H1 (cell line): ENCODE measurements around the gene NME7. TPM values are rescaled to one million over a fixed set of nuclear protein-coding genes. Genes with fewer than 3 reads are reported as not detected.

Source experiments
- CTCF ChIA-PET: fragments of 300-600 bp; sonication (Branson Sonifier 250); formaldehyde crosslinking; loops from one replicate; lab custom pipeline; 2021; ENCODE audit not compliant: partially characterized antibody; lab: Charles Lee
- POLR2A ChIA-PET: fragments of 300-600 bp; sonication (Branson Sonifier 250); formaldehyde crosslinking; loops from one replicate; lab custom pipeline; 2021; ENCODE audit warnings: inconsistent platforms; ENCODE audit not compliant: partially characterized antibody; lab: Charles Lee
- DNase-seq, 2 experiments: peaks; one replicate each; pipeline versions ENCODE4 v3.0.0 to v3.0.0-alpha.2; 2010 to 2022; ENCODE audit warnings: low spot score in 2 of 2, low read depth in 1 of 2, mixed read lengths in 1 of 2
- FAIRE-seq: peaks from 2 replicates; lab custom pipeline; 2011; peaks lifted over from hg19 to GRCh38; lab: Jason Lieb, UNC
- H2AFZ ChIP-seq: 2 replicates; pipeline ENCODE4 v1.8.1; 2012; ENCODE audit warnings: low read length, inconsistent platforms
- H2AK5ac ChIP-seq: 2 replicates; pipeline ENCODE4 v1.6.1; 2013; ENCODE audit warnings: low read depth, low read length
- H2BK120ac ChIP-seq: replicated peaks from 2 replicates; pipeline ENCODE3; 2013; ENCODE audit warnings: low read depth, low read length, inconsistent platforms
- H2BK12ac ChIP-seq: 2 replicates; pipeline ENCODE4 v1.6.1; 2013; ENCODE audit warnings: low read depth, low read length
- H2BK15ac ChIP-seq: 2 replicates; pipeline ENCODE4 v1.6.1; 2013; ENCODE audit warnings: low read length
- H2BK20ac ChIP-seq: 2 replicates; pipeline ENCODE4 v1.6.1; 2013; ENCODE audit warnings: low read length
- H2BK5ac ChIP-seq: 2 replicates; pipeline ENCODE4 v1.6.1; 2013; ENCODE audit warnings: low read depth, low read length
- H3K14ac ChIP-seq: 2 replicates; pipeline ENCODE4 v1.6.1; 2013; ENCODE audit warnings: inconsistent platforms; ENCODE audit not compliant: insufficient read length
- H3K18ac ChIP-seq: 2 replicates; pipeline ENCODE4 v1.6.1; 2013; ENCODE audit warnings: low read length; ENCODE audit errors: extremely low read depth
- H3K23ac ChIP-seq: 2 replicates; pipeline ENCODE4 v1.6.1; 2013; ENCODE audit warnings: inconsistent platforms; ENCODE audit not compliant: insufficient read length
- H3K23me2 ChIP-seq: 2 replicates; pipeline ENCODE4 v1.6.1; 2013; ENCODE audit warnings: low read depth, low read length
- H3K27ac ChIP-seq: 2 replicates; pipeline ENCODE4 v1.6.1; 2011; ENCODE audit warnings: low read depth, low read length, inconsistent platforms
- H3K27me3 ChIP-seq, 4 experiments: replicated peaks in 1 of 4; 1 replicate in 1 of 4; 2 replicates in 3 of 4; pipeline versions ENCODE4 v1.6.1 to v1.8.1; 2011 to 2013; ENCODE audit warnings: low read length in 3 of 4, mild to moderate bottlenecking in 3 of 4, inconsistent platforms in 2 of 4, mixed read lengths in 2 of 4, moderate library complexity in 1 of 4; ENCODE audit not compliant: control insufficient read depth in 3 of 4, insufficient read depth in 3 of 4; ENCODE audit errors: extremely low read depth in 1 of 4
- H3K36me3 ChIP-seq, 4 experiments: 2 replicates each; pipeline versions ENCODE4 v1.6.1 to v1.8.1; 2011 to 2013; ENCODE audit warnings: mild to moderate bottlenecking in 4 of 4, low read length in 3 of 4, moderate library complexity in 2 of 4, control low read depth in 1 of 4, inconsistent platforms in 1 of 4; ENCODE audit not compliant: insufficient read depth in 4 of 4, control insufficient read depth in 2 of 4
- H3K4ac ChIP-seq: replicated peaks from 2 replicates; pipeline ENCODE3; 2013; ENCODE audit warnings: low read length, low read depth, mixed read lengths, inconsistent platforms; ENCODE audit not compliant: insufficient read length
- H3K4me1 ChIP-seq, 4 experiments: replicated peaks in 1 of 4; 1 replicate in 1 of 4; 2 replicates in 3 of 4; pipeline versions ENCODE4 v1.6.1 to v1.8.1; 2011 to 2013; ENCODE audit warnings: low read length in 3 of 4, inconsistent platforms in 2 of 4, mixed read lengths in 1 of 4; ENCODE audit not compliant: insufficient read depth in 4 of 4, control insufficient read depth in 3 of 4
- H3K4me2 ChIP-seq, 2 experiments: 2 replicates each; pipeline versions ENCODE4 v1.6.1 to v1.8.1; 2011 to 2013; ENCODE audit warnings: low read depth in 2 of 2, low read length in 2 of 2, control low read depth in 1 of 2, inconsistent platforms in 1 of 2, mild to moderate bottlenecking in 1 of 2; ENCODE audit not compliant: insufficient read depth in 1 of 2
- H3K4me3 ChIP-seq, 4 experiments: fragments of 200-600, 300-600 bp in 1 of 4; sonication (generic), shearing (Covaris generic), sonication (Bioruptor Twin) in 1 of 4; 2 replicates each; pipeline versions ENCODE4 v1.5.1 to v1.8.1; 2011 to 2016; ENCODE audit warnings: low read length in 4 of 4, low read depth in 3 of 4, control low read depth in 2 of 4, inconsistent platforms in 2 of 4, mild to moderate bottlenecking in 2 of 4, mixed read lengths in 1 of 4, moderate library complexity in 1 of 4; ENCODE audit not compliant: insufficient read depth in 2 of 4; ENCODE audit errors: extremely low read depth in 1 of 4
- H3K56ac ChIP-seq: replicated peaks from 2 replicates; pipeline ENCODE3; 2013; ENCODE audit warnings: low read depth, mild to moderate bottlenecking, mixed read lengths, low read length, inconsistent platforms; ENCODE audit not compliant: insufficient read length
- H3K79me1 ChIP-seq: 2 replicates; pipeline ENCODE4 v1.6.1; 2013; ENCODE audit warnings: low read depth, low read length, control low read depth
- H3K79me2 ChIP-seq, 2 experiments: 2 replicates each; pipeline versions ENCODE4 v1.6.1 to v1.8.1; 2012 to 2013; ENCODE audit warnings: low read length in 2 of 2, mild to moderate bottlenecking in 2 of 2, inconsistent platforms in 1 of 2; ENCODE audit not compliant: insufficient read depth in 2 of 2, control insufficient read depth in 1 of 2
- H3K9ac ChIP-seq, 4 experiments: replicated peaks in 1 of 4; 1 replicate in 1 of 4; 2 replicates in 3 of 4; pipeline versions ENCODE4 v1.6.1 to v1.8.1; 2011 to 2013; ENCODE audit warnings: low read depth in 3 of 4, low read length in 3 of 4, control low read depth in 2 of 4, mild to moderate bottlenecking in 2 of 4, moderate library complexity in 2 of 4, inconsistent platforms in 1 of 4; ENCODE audit errors: extremely low read depth in 1 of 4
- H3K9me3 ChIP-seq, 2 experiments: 2 replicates each; pipeline versions ENCODE4 v1.6.1 to v1.8.1; 2012 to 2013; ENCODE audit warnings: mild to moderate bottlenecking in 2 of 2, moderate library complexity in 2 of 2, control low read depth in 1 of 2, inconsistent platforms in 1 of 2, low read depth in 1 of 2, low read length in 1 of 2, mixed read lengths in 1 of 2; ENCODE audit not compliant: insufficient read depth in 2 of 2
- H4K20me1 ChIP-seq, 2 experiments: replicated peaks in 1 of 2; 2 replicates each; pipeline versions ENCODE3 to v1.8.1; 2011 to 2013; ENCODE audit warnings: inconsistent platforms in 2 of 2, low read length in 2 of 2, mild to moderate bottlenecking in 1 of 2; ENCODE audit not compliant: insufficient read depth in 2 of 2, control insufficient read depth in 1 of 2
- H4K5ac ChIP-seq: 2 replicates; pipeline ENCODE4 v1.6.1; 2013; ENCODE audit warnings: low read length, low read depth, mixed read lengths, inconsistent platforms; ENCODE audit not compliant: insufficient read length
- H4K8ac ChIP-seq: 2 replicates; pipeline ENCODE4 v1.8.0; 2013; ENCODE audit warnings: mild to moderate bottlenecking, moderate library complexity, low read length, inconsistent platforms; ENCODE audit not compliant: insufficient read depth; ENCODE audit errors: extremely low read depth
- H4K91ac ChIP-seq: replicated peaks from 2 replicates; pipeline ENCODE3; 2013; ENCODE audit warnings: low read length, mixed read lengths, inconsistent platforms; ENCODE audit not compliant: insufficient read length
- BACH1 ChIP-seq: IDR thresholded peaks from 2 replicates; pipeline ENCODE4 v1.6.1; 2012; ENCODE audit warnings: low read length, improper control_type of control experiment
- CBX8 ChIP-seq: fragments of 300-800, 300-1000 bp; sonication (generic); IDR thresholded peaks from 2 replicates; pipeline ENCODE4 v1.7.1; 2016; ENCODE audit warnings: low read depth, low read length, borderline replicate concordance
- CREB1 ChIP-seq: IDR thresholded peaks from 2 replicates; pipeline ENCODE4 v1.6.1; 2012; ENCODE audit warnings: inconsistent platforms
- HDAC6 ChIP-seq: IDR thresholded peaks from one replicate; pipeline ENCODE4 v1.7.1; 2012; ENCODE audit warnings: low read depth, mild to moderate bottlenecking, inconsistent platforms, low read length, moderate library complexity
- POLR2AphosphoS5 ChIP-seq: IDR thresholded peaks from 2 replicates; pipeline ENCODE4 v1.6.1; 2011; ENCODE audit warnings: low read depth, low read length
- RBBP5 ChIP-seq: IDR thresholded peaks from 2 replicates; pipeline ENCODE4 v1.7.1; 2012; ENCODE audit warnings: low read depth, mild to moderate bottlenecking, inconsistent platforms, low read length, moderate library complexity, borderline replicate concordance
- YY1 ChIP-seq: IDR thresholded peaks from 2 replicates; pipeline ENCODE4 v1.6.1; 2011; ENCODE audit warnings: low read depth, mild to moderate bottlenecking, low read length
- WGBS, 2 experiments: shearing (Covaris generic) in 1 of 2; methylation state at CpG; one replicate each; pipeline versions ENCODE4 v1.1.6 to v1.1.7; 2013 to 2015; ENCODE audit warnings: low lambda C conversion rate in 2 of 2, mixed read lengths in 2 of 2, inconsistent platforms in 1 of 2, low coverage in 1 of 2, missing lambda C conversion rate in 1 of 2; ENCODE audit not compliant: insufficient replicate concordance in 2 of 2, insufficient coverage in 1 of 2, insufficient read length in 1 of 2; ENCODE audit errors: extremely low coverage in 1 of 2, missing lambda C conversion rate in 1 of 2; 5-methylcytosine and 5-hydroxymethylcytosine counted together
- polyA plus RNA-seq, 7 experiments: library from polyadenylated mRNA; depleted of rRNA in 3 of 7; stranded (reverse) in 5 of 7; unstranded in 2 of 7; fragments of >200 nt in 5 of 7; fragments of 200-250 nt in 2 of 7; gene quantifications; 1 replicate in 5 of 7; 2 replicates in 1 of 7; 4 replicates in 1 of 7; pipeline versions ENCODE4 v1.2.1 to v1.2.3, GENCODE V29; 2011 to 2013; ENCODE audit warnings: missing spikeins in 2 of 7, mixed read lengths in 2 of 7
- total RNA-seq: library from RNA; stranded (reverse); fragmentation: NEBNext Ultra II Directional; extraction: Animal tissue kit (Norgen Biotek cat#: 25700); gene quantifications from 2 replicates; pipeline ENCODE4 v1.2.1, GENCODE V29; 2021
- TF ChIP-seq, protein P1 (sequence below): IDR thresholded peaks from 2 replicates; pipeline ENCODE4 v1.6.1; 2012; ENCODE audit warnings: inconsistent platforms

Gene NME7
- total and polyA plus RNA-seq, 2 of the 8 experiments (the other 6 are each of a cell fraction or from before 2014, with no cell fraction given) = 11.6 to 28.5 TPM

DNA sequence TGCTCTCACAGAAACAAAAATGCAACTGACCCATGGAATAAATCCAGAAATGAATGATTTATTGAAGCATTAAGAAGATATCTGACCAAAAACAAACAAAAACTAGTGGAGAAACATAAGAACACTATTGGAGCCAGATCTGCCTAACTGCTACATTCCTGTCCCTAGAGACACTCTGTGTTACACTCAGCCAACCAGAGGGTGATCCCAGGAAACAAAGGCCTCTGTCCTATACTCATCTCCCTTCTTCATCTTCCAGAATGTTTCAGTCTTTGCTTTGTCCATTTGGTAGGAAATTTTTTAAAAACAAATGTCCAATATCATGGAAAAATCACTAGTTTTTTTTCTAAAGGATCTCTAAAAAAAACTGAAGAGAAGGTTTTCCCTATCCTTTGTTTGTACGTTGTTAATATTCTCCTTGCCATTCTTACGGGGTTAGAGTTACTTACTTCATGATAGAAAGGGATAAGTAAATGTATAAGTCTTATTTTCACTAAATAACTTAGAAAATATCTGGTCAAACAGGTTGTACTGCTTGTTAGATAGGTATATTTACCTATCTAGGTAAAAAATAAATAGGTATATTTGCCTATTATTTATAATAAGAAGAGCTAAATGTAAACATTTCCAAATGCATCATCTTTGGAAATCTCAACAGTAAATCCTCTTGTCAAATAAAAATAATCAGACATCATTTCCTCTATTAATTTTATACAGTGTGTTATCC is 59.1 kb downstream of the NME7 start:
- Histone ChIP-seq H3K4me3 (no peak overlapping the region), H4K91ac (no peak overlapping the region), H3K4me1 (peaks cover 0 to 3% (median 0%) of the 10 kb centered on the region in 4 experiments; a peak in 1 of 7 replicates), H3K79me1 (no peaks in the 10 kb centered on the region), H3K79me2 (no peaks in the 10 kb centered on the region), H2BK5ac (no peak overlapping the region), H3K9me3 (no peaks in the 10 kb centered on the region), H3K36me3 (no peaks in the 10 kb centered on the region), H2BK20ac (no peak overlapping the region), H4K8ac (no peak overlapping the region), H2AK5ac (no peak overlapping the region), H2BK15ac (no peak overlapping the region), H3K23me2 (no peaks in the 10 kb centered on the region), H4K20me1 (no peaks in the 10 kb centered on the region), H3K56ac (no peak overlapping the region), H3K9ac (no peak overlapping the region), H3K4ac (no peak overlapping the region), H2BK12ac (no peak overlapping the region), H3K14ac (no peak overlapping the region), H3K18ac (no peak overlapping the region), H2AFZ (no peak overlapping the region), H3K27ac (no peak overlapping the region), H3K23ac (no peak overlapping the region), H3K27me3 (no peaks in the 10 kb centered on the region), H2BK120ac (no peak overlapping the region), H4K5ac (no peak overlapping the region), H3K4me2 (no peak overlapping the region)
- DNase-seq = no peak
- FAIRE-seq = no peak
- ChIA-PET POLR2A (no interaction called here), CTCF (no interaction called here)
- WGBS, 2 experiments = 97% methylated on average over 2 of the region's 2 CpGs; no CpG with 5 or more reads in 1 of the 2 experiments
- no peak for TF ChIP-seq HDAC6
- TF ChIP-seq, protein P1, sequence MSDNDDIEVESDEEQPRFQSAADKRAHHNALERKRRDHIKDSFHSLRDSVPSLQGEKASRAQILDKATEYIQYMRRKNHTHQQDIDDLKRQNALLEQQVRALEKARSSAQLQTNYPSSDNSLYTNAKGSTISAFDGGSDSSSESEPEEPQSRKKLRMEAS = no peak
- TF ChIP-seq POLR2AphosphoS5 = no peak
- no peak for TF ChIP-seq BACH1
- no peak for TF ChIP-seq RBBP5
- no peak for TF ChIP-seq CREB1
- no peak for TF ChIP-seq CBX8
- TF ChIP-seq YY1 = no peak
